ENCODE results near the gene PAPPA.

DNA sequence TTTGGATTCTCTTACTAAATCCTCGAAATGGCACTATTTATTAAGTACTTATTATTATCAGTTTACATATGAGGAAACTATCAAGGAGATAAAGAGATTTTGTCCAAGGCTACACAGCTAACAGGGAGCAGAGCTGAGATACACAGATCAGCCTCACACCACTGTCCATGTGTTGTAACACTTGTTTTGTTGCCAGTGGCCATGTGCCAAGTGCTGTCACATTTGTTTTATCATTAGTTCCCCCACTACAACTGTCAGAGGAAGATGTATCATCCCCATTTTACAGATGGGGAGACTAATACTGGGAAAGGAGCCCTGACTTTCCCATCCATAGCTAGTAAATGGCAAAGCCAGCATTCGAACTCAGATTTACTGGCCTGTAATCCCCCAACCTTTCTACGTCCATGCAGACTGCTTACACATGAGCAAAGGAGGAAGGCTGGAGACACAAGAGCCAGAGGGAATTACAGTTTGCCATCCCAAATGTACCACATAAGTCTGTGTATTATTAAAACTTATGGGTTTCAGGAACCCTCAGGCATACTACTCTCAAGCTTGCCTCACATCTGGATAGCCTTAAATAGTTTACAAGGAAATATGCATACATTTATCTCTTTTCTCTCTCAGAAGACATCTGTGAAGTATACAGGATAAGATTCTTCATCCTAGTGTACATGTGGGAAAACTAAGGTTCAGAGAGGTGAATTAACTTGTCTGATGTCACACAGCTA, 25.1 kb downstream of the PAPPA start:
- TF ChIP-seq, protein P1, sequence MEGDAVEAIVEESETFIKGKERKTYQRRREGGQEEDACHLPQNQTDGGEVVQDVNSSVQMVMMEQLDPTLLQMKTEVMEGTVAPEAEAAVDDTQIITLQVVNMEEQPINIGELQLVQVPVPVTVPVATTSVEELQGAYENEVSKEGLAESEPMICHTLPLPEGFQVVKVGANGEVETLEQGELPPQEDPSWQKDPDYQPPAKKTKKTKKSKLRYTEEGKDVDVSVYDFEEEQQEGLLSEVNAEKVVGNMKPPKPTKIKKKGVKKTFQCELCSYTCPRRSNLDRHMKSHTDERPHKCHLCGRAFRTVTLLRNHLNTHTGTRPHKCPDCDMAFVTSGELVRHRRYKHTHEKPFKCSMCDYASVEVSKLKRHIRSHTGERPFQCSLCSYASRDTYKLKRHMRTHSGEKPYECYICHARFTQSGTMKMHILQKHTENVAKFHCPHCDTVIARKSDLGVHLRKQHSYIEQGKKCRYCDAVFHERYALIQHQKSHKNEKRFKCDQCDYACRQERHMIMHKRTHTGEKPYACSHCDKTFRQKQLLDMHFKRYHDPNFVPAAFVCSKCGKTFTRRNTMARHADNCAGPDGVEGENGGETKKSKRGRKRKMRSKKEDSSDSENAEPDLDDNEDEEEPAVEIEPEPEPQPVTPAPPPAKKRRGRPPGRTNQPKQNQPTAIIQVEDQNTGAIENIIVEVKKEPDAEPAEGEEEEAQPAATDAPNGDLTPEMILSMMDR (conservative IDR thresholded peaks at IDR 0.05 in 1 of 2, IDR thresholded peaks at IDR 0.05 in 1 of 2; ENCODE audit: extremely low read depth in 1 of 2, insufficient read depth in 1 of 2, low read depth in 1 of 2, low read length in 2 of 2) = no peak
- no peak for TF ChIP-seq EZH2 (IDR thresholded peaks at IDR 0.05; ENCODE audit: borderline replicate concordance, low read length)

Data from mammary epithelial cell (primary cell).